ENCODE measurements around the gene WWP2. TPM values are rescaled to one million over a fixed set of nuclear protein-coding genes. Genes with fewer than 3 reads are reported as not detected.

The WWP2 gene
- total RNA-seq, 4 donors from 2014 or later, result 23.4 to 32.8 (median 29.6) TPM

DNA sequence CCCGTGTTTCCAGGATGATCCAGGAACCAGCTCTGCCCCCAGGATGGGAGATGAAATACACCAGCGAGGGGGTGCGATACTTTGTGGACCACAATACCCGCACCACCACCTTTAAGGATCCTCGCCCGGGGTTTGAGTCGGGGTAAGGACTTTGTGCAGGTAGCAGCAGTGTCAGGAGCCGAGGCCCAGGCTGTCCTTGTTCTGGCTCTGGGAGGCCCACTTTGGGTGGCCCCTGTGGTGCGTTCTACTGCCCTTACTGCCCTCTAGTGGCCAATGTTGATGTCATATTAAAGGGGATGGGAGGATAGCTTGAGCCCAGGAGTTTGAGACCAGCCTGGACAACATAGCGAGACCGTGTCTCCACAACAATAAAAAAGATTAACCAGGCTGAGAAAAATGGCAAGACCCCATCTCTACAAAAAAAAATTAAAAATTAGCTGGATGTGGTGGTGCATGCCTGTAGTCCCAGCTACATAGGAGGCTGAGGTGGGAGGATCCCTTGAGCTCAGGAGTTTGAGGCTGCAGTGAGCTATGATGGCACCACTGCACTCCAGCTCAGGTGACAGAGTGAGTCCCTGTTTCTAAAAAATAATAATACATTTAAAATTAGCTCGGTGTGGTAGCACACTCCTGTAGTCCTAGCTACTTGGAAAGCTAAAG is 168.1 kb downstream of the WWP2 start:
- peaks cover 0 to 37% (median 0%) of the 10 kb centered on the region in 3 donors for H3K4me1 ChIP-seq
- 69 to 71% methylated on average over 7 of the region's 12 CpGs for WGBS, 2 donors
- H3K36me3 ChIP-seq, result peaks cover 8 to 91% (median 17%) of the 10 kb centered on the region in 3 donors
- no peak overlapping the region for H3K4me3 ChIP-seq
- DNase-seq, result no peak
- H3K27ac ChIP-seq, result no peak overlapping the region
- no peak for TF ChIP-seq POLR2A (IDR thresholded peaks at IDR 0.05)
- TF ChIP-seq, protein P1, sequence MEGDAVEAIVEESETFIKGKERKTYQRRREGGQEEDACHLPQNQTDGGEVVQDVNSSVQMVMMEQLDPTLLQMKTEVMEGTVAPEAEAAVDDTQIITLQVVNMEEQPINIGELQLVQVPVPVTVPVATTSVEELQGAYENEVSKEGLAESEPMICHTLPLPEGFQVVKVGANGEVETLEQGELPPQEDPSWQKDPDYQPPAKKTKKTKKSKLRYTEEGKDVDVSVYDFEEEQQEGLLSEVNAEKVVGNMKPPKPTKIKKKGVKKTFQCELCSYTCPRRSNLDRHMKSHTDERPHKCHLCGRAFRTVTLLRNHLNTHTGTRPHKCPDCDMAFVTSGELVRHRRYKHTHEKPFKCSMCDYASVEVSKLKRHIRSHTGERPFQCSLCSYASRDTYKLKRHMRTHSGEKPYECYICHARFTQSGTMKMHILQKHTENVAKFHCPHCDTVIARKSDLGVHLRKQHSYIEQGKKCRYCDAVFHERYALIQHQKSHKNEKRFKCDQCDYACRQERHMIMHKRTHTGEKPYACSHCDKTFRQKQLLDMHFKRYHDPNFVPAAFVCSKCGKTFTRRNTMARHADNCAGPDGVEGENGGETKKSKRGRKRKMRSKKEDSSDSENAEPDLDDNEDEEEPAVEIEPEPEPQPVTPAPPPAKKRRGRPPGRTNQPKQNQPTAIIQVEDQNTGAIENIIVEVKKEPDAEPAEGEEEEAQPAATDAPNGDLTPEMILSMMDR (IDR thresholded peaks at IDR 0.05), result peak; percentile 51 to 71 (median 63)
- no peaks in the 10 kb centered on the region for H3K27me3 ChIP-seq
- intact Hi-C loops (cut with DNase I), result loop anchor here (5.0 kb wide), 1 partner anchor 133 kb away; no protein-coding TSS in a partner anchor
- no peaks in the 10 kb centered on the region for H3K9me3 ChIP-seq

DNA sequence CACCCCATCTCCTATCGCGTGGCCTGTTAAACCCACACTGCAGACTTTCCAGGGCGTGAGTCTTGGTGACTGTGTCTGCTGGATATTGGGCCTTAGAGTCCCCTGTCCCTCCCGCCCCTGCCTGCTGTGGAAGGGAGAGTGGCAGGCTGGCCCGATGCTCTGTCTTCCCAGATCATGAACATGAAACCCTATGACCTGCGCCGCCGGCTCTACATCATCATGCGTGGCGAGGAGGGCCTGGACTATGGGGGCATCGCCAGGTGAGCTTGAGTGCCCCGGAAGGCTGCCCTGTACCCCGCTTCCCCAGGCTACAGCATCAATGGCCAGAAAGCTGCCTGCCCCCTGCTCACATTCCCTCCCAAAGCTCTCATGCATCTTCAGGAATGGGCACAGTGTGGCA is 169.5 kb downstream of the WWP2 start:
- WGBS, 2 donors, result 100% methylated on average over 1 to 5 of the region's 13 CpGs
- Histone ChIP-seq H3K27me3 (no peaks in the 10 kb centered on the region), H3K4me1 (peaks cover 0 to 27% (median 0%) of the 10 kb centered on the region in 3 donors), H3K4me3 (no peak overlapping the region), H3K36me3 (peaks cover 16 to 91% (median 25%) of the 10 kb centered on the region in 3 donors), H3K27ac (no peak overlapping the region), H3K9me3 (no peaks in the 10 kb centered on the region)
- intact Hi-C loops (cut with DNase I), result loop anchor here (5.0 kb wide), 1 partner anchor 134 kb away; no protein-coding TSS in a partner anchor
- no peak for DNase-seq
- TF ChIP-seq, protein P1 (IDR thresholded peaks at IDR 0.05), result no peak
- TF ChIP-seq POLR2A (IDR thresholded peaks at IDR 0.05), result no peak

DNA sequence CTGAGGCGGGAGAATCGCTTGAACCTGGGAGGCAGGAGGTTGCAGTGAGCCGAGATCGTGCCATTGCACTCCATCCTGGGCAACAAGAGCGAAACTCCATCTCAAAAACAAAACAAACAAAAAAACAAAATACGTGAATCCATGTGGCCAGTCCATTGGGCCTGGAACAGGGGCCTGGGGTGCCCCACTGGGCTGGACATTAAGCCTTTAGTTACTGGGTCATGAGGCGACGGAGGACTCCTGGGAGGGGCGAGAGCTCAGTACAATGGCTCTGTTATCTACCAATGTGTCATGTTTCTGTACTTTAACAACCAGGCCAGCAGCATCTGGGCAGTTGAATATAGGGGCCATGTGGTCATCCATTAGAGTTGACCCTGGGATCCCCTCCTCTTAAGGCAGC is 170.1 kb downstream of the WWP2 start:
- no peak overlapping the region for H3K4me3 ChIP-seq
- H3K4me1 ChIP-seq, result peaks cover 0 to 23% (median 0%) of the 10 kb centered on the region in 3 donors
- H3K36me3 ChIP-seq, result peaks cover 20 to 91% (median 31%) of the 10 kb centered on the region in 3 donors
- DNase-seq, result no peak
- H3K27ac ChIP-seq, result no peak overlapping the region
- 87 to 91% methylated on average over 9 of the region's 9 CpGs for WGBS, 2 donors
- no peaks in the 10 kb centered on the region for H3K27me3 ChIP-seq
- intact Hi-C loops (cut with DNase I), result loop anchor here (5.0 kb wide), 1 partner anchor 135 kb away; no protein-coding TSS in a partner anchor
- TF ChIP-seq POLR2A (IDR thresholded peaks at IDR 0.05), result no peak
- no peaks in the 10 kb centered on the region for H3K9me3 ChIP-seq

DNA sequence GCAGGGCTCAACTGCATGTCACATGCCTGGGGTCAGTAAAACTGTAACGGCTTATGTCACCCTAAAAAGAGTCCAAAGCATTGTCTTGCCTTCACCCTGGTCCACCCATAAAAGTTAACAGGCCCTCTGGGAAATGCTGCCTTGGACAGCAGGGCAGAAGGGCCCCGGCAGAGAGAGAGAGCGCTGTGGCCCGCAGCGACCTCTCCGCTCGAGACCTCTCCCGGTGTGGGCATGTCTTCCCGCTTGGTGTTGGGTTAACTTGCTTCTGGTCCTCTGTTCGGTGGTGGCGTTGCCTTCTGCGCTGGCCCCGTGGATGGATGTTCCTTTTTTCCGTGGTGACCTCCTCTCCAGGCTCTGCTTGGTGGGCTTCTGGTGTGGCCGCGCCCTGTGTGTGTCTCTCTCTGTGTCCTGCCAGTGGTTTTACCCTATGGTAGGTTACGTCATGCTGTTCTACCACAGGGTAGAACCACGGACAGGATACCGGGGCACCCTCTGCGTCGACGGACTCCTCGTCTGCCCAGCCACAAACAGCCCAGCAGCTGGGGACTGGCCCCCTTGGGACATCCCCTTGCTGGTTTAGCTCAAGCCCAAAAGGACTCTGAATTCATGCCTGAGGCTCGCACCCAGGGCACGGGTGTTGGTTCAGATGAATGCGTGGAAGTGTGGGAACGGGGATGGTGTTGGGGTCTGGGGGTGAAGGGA is 170.7 kb downstream of the WWP2 start:
- H3K9me3 ChIP-seq, result no peaks in the 10 kb centered on the region
- no peaks in the 10 kb centered on the region for H3K27me3 ChIP-seq
- no peak overlapping the region for H3K27ac ChIP-seq
- H3K4me1 ChIP-seq, result peaks cover 0 to 17% (median 0%) of the 10 kb centered on the region in 3 donors
- H3K36me3 ChIP-seq, result peaks cover 21 to 93% (median 37%) of the 10 kb centered on the region in 3 donors
- H3K4me3 ChIP-seq, result no peak overlapping the region
- 83% methylated on average over 10 to 16 of the region's 27 CpGs for WGBS, 2 donors
- TF ChIP-seq, protein P1 (IDR thresholded peaks at IDR 0.05), result no peak
- TF ChIP-seq POLR2A (IDR thresholded peaks at IDR 0.05), result no peak
- no peak for DNase-seq
- intact Hi-C loops (cut with DNase I), result loop anchor here (5.0 kb wide), 1 partner anchor 136 kb away; no protein-coding TSS in a partner anchor

DNA sequence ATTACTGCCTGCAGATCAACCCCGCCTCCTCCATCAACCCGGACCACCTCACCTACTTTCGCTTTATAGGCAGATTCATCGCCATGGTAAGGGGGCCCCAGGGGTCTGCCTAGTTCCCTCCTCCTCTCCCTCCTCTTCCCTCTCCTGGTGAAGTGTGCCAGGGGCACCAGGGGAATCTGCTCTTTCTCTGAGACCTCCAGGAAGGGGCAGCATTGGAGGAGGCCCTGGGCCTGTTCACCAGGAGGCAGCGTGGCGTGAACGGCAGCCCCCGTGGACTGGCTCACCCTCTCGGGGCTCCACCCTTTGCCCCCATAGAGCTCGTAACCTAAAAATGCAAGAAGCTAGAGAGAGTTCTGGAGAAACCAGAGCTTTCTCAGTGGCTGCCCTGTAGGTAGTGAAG is 171.9 kb downstream of the WWP2 start:
- Histone ChIP-seq H3K9me3 (no peaks in the 10 kb centered on the region), H3K36me3 (peaks cover 22 to 100% (median 43%) of the 10 kb centered on the region in 3 donors), H3K27me3 (no peaks in the 10 kb centered on the region), H3K4me3 (no peak overlapping the region), H3K27ac (no peak overlapping the region), H3K4me1 (peaks cover 0 to 10% (median 0%) of the 10 kb centered on the region in 3 donors)
- DNase-seq, result no peak
- intact Hi-C loops (cut with DNase I), result loop anchor here (5.0 kb wide), 1 partner anchor 137 kb away; no protein-coding TSS in a partner anchor
- TF ChIP-seq, protein P1 (IDR thresholded peaks at IDR 0.05), result no peak
- TF ChIP-seq POLR2A (IDR thresholded peaks at IDR 0.05), result no peak
- 80 to 81% methylated on average over 4 to 9 of the region's 10 CpGs for WGBS, 2 donors

Measured in esophagus squamous epithelium (tissue), 5 donors.